ENCODE data around the gene TRIM52. TPM values are rescaled to one million over a fixed set of nuclear protein-coding genes. Genes with fewer than 3 reads are reported as not detected.

The TRIM52 gene
- total RNA-seq, 2 donors from 2014 or later: 11.2 to 15.2 TPM

- DNase-seq (ENCODE audit: low spot score): no peak
- Histone ChIP-seq H3K36me3 (no peaks in the 10 kb centered on the region), H3K9me3 (no peaks in the 10 kb centered on the region), H3K27me3 (replicated peaks; ENCODE audit: insufficient read depth) (no peaks in the 10 kb centered on the region), H3K4me1 (replicated peaks) (no peaks in the 10 kb centered on the region), H3K4me3 (no peak overlapping the region), H3K27ac (no peak overlapping the region)
- TF ChIP-seq POLR2AphosphoS5 (IDR thresholded peaks at IDR 0.05) (no peak), POLR2A (IDR thresholded peaks at IDR 0.05) (no peak), CTCF (IDR thresholded peaks at IDR 0.05) (no peak)
- intact Hi-C loops (cut with DNase I): no loop called here
- 65% methylated on average over 18 of the region's 18 CpGs for WGBS
Measured at GRCh38 chr5:181265092-181265671, 4.2 kb upstream of the TRIM52 start.

- DNase-seq (ENCODE audit: low spot score): peak; percentile 64
- Histone ChIP-seq H3K4me1 (replicated peaks) (peaks cover 6% of the 10 kb centered on the region), H3K9me3 (no peaks in the 10 kb centered on the region), H3K4me3 (no peak overlapping the region), H3K27me3 (replicated peaks; ENCODE audit: insufficient read depth) (no peaks in the 10 kb centered on the region), H3K27ac (peak overlapping the region; percentile 56 to 73), H3K36me3 (no peaks in the 10 kb centered on the region)
- no peak for TF ChIP-seq POLR2A (IDR thresholded peaks at IDR 0.05)
- TF ChIP-seq POLR2AphosphoS5 (IDR thresholded peaks at IDR 0.05): peak; percentile 85
- intact Hi-C loops (cut with DNase I): no loop called here
- 36% methylated on average over 5 of the region's 5 CpGs for WGBS
Measured at GRCh38 chr5:181263633-181264032, 2.7 kb upstream of the TRIM52 start.

GRCh38 chr5:181261320-181262049 is 542 bp upstream of the TRIM52 start:
- peak; percentile 59 for TF ChIP-seq POLR2A (IDR thresholded peaks at IDR 0.05)
- peak; percentile 46 for TF ChIP-seq POLR2AphosphoS5 (IDR thresholded peaks at IDR 0.05)
- no peak for TF ChIP-seq CTCF (IDR thresholded peaks at IDR 0.05)
- no peaks in the 10 kb centered on the region for H3K9me3 ChIP-seq
- intact Hi-C loops (cut with DNase I): no loop called here
- 0% methylated on average over 32 of the region's 59 CpGs for WGBS
- H3K4me3 ChIP-seq: peak overlapping the region; percentile 85 to 86
- H3K27ac ChIP-seq: peak overlapping the region; percentile 98 to 99
- no peaks in the 10 kb centered on the region for H3K36me3 ChIP-seq
- no peaks in the 10 kb centered on the region for H3K27me3 ChIP-seq (replicated peaks; ENCODE audit: insufficient read depth)
- peak; percentile 62 for DNase-seq (ENCODE audit: low spot score)
- peaks cover 6% of the 10 kb centered on the region for H3K4me1 ChIP-seq (replicated peaks)

GRCh38 chr5:181259974-181260719 is 796 bp downstream of the TRIM52 start:
- 1% methylated on average over 26 of the region's 26 CpGs for WGBS
- H3K27me3 ChIP-seq (replicated peaks; ENCODE audit: insufficient read depth): no peaks in the 10 kb centered on the region
- H3K27ac ChIP-seq: peak overlapping the region; percentile 98 to 99
- H3K4me3 ChIP-seq: peak overlapping the region; percentile 85 to 86
- no peak for DNase-seq (ENCODE audit: low spot score)
- no peaks in the 10 kb centered on the region for H3K9me3 ChIP-seq
- H3K4me1 ChIP-seq (replicated peaks): peaks cover 6% of the 10 kb centered on the region
- no peaks in the 10 kb centered on the region for H3K36me3 ChIP-seq
- intact Hi-C loops (cut with DNase I): no loop called here
- no peak for TF ChIP-seq POLR2A (IDR thresholded peaks at IDR 0.05)
- TF ChIP-seq CTCF (IDR thresholded peaks at IDR 0.05): no peak
- TF ChIP-seq POLR2AphosphoS5 (IDR thresholded peaks at IDR 0.05): no peak

GRCh38 chr5:181259283-181259682 is 1.7 kb downstream of the TRIM52 start:
- Histone ChIP-seq H3K27me3 (replicated peaks; ENCODE audit: insufficient read depth) (no peaks in the 10 kb centered on the region), H3K4me1 (replicated peaks) (peaks cover 6% of the 10 kb centered on the region)

More at GRCh38 chr5:181259283-181259682, 1.7 kb downstream of the TRIM52 start:
- DNase-seq (ENCODE audit: low spot score): no peak
- WGBS: 21% methylated on average over 2 of the region's 2 CpGs
- Histone ChIP-seq H3K36me3 (no peaks in the 10 kb centered on the region), H3K9me3 (no peaks in the 10 kb centered on the region), H3K27ac (peak overlapping the region in 1 of 2 donors; percentile 48), H3K4me3 (peak overlapping the region; percentile 85 to 86)
- intact Hi-C loops (cut with DNase I): no loop called here
- TF ChIP-seq POLR2A (IDR thresholded peaks at IDR 0.05): no peak
- TF ChIP-seq CTCF (IDR thresholded peaks at IDR 0.05): no peak
- no peak for TF ChIP-seq POLR2AphosphoS5 (IDR thresholded peaks at IDR 0.05)
